ENCODE results near the gene CYTH1.

The CYTH1 gene

DNA sequence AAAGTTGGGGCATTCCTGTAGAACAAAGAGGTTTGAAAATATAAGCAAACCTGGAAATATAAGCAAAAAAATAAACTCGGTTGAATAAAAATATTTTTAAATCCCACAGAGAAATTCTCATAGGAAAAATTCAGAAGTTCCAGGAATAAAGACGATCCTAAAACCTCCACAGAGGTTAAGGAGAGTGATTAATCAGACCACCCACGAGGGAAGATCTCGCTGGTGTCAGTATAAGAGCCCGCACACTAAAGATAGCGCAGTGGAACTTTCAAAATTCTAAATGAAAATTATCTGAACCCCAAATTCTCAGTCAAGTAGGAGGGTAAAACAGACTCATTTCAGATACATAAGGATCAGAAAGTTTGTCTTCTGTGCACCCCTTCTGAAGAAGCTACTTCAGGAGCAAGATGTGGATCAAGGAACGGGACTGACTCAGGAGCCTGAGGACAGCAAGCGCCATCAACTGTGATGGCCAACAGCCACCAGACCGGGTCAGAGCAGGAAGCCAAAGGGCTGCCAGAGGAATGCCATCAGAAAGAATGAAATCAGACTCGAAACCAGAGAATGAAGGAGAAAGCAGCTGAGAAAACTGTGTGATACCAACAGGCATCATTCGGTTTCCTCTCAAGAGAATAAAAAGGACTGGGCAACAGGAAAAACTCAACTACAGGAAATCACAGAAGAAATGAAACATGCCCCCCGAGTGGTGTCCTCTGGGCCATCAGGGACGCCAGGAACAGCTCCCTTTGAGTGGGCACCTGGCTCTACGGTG, 66.9 kb downstream of the CYTH1 start:
- DNase-seq (ENCODE audit: low spot score): no peak

- DNase-seq (ENCODE audit: low spot score): no peak
These were observed 67.5 kb downstream of the CYTH1 start for GRCh38 chr17:78714534-78714933.

DNA sequence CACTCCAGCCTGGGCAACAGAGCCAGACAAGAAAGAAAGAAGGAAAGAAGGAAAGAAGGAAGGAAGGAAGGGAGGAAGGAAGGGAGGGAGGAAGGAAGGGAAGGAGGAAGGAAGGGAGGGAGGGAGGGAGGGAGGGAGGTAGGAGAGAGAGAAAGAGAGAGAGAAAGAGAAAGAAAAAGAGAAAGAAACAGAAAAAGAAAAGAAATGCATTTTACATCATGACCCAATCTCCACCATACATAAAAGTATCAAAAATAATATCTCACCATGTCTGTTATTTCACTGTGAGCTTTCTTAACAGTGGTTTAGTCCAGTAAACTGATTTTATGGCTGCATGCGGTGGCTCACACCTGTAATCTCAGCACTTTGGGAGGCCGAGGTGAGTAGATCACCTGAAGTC, 70.0 kb downstream of the CYTH1 start:
- no peak for DNase-seq (ENCODE audit: low spot score)

GRCh38 chr17:78710607-78711006, 71.5 kb downstream of the CYTH1 start:
- no peak for DNase-seq (ENCODE audit: low spot score)

DNA sequence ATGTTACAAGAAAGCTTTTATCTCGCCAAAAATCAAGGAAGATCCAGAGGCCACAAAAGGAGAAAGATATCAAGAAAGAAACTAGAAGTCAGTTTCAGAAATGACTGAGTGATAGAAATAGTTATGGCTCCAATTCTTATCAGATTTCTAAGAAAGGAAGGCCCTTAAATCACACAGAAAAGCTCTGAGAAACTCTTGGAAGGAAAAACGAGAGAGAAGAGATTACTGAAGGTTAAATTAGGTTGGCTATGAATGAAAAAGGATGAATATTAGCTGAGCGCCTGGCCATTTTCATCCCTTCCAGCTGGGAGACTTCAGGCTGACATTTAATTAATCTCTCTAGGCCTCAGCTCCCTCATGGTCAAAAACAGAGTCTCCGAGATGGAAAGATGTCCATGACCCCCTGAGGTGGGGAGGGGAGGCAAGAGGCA, 72.3 kb downstream of the CYTH1 start:
- DNase-seq (ENCODE audit: low spot score): no peak

GRCh38 chr17:78709119-78709681, 72.9 kb downstream of the CYTH1 start:
- DNase-seq (ENCODE audit: low spot score): peak; percentile 53

DNA sequence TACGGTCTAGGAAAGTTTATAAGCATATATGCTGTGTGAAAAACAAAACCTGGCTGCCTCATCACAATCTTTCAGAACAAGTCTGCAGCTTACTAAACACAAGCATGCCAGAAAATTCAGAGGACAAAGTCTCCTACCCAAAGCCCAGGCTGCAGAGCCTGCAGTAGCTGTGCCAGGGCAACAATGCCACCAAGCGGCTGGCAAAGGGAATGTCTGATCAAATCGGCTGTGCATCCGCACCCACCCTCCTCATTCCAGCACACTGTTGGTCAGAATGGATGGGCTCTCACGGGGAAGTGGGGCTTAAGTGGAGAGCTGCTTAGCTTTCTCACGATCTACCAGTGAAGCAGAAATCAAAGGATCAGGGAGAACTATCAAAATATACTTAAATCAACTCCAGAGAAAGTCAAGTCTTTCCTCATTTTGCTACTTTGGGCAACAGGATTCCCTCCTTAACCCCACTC, 73.5 kb downstream of the CYTH1 start:
- peak; percentile 84 for DNase-seq (ENCODE audit: low spot score)

- DNase-seq (ENCODE audit: low spot score): no peak
These were observed 74.2 kb downstream of the CYTH1 start for GRCh38 chr17:78707923-78708322.

DNA sequence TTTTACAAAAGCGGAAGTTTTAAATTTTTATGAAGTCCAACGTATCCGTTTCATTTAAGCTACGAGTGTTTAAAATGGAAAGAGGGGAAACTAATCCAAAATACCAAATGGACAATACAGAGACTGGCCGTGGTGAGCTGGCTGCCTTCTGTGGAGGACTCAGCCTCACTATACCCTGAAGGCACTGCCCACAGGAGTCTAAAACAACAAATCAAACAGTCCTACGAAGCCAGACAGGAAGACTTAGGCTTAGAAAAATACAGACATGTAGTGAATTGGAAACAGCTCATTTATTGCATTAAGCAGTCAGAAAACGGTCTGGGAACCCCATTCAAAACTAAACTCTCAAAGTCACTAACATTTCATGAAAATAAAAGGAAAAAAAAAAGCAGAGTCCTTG, 75.1 kb downstream of the CYTH1 start:
- DNase-seq (ENCODE audit: low spot score): no peak

- DNase-seq (ENCODE audit: low spot score): peak; percentile 69
These were observed 75.7 kb downstream of the CYTH1 start for GRCh38 chr17:78706271-78706915.

- DNase-seq (ENCODE audit: low spot score): no peak
These were observed 77.0 kb downstream of the CYTH1 start for GRCh38 chr17:78705071-78705470.

DNA sequence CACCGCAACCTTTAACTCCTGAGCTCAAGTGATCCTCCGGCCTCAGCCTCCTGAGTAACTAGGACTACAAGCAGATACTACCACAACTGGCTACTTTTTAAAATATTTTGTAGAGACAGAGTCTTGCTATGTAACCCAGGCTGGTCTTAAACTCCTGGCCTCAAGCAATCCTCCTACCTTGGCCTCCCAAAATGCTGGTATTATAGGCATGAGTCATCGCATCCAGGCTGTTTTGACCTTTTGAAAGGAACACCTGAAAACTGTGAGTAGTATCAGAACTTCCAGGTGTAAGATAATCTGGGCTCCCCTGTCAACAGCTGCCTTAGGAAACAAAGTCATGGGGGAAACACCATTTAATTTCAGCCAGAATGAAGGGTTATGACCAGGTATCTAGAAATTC, 77.5 kb downstream of the CYTH1 start:
- no peak for DNase-seq (ENCODE audit: low spot score)

DNA sequence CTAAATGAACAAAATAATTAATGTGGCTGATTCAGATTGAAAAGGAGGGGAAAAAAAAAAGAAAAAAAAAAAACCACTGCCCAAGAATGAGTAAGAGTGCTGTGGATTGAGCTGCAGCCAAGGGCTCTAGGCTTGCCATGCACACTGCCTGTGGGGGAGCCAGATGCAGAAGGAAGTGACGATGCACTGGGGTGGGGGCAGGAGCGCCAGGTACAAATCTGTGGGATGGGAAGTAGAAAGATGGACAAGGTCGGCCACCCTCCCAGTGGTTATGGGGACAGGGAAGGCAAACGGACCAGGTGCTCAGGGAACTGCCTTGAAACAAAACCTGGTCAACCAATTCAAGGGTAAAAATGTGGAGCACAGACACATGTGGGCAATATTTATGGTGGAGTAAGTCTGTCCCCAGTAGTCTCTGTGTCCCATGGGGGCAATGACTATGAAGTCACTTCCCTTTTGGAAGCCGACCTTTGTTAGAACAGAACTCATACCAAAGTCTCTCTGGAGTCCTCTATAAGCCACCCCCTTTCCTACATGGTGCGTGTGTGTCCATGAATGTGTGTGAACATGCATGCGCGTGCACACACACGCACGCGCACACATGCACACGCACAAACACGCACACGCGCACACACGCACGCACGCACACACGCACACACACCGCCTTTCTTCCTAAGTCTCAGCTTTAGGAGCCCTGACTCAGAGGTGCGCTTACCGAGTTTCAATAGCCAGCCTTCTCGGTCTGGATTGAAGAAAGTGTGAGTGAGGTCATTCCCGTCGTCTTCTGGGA, 84.3 kb downstream of the CYTH1 start:
- DNase-seq (ENCODE audit: low spot score): peak; percentile 42

- no peak for DNase-seq (ENCODE audit: low spot score)
These were observed 85.0 kb downstream of the CYTH1 start for GRCh38 chr17:78697122-78697521.

DNA sequence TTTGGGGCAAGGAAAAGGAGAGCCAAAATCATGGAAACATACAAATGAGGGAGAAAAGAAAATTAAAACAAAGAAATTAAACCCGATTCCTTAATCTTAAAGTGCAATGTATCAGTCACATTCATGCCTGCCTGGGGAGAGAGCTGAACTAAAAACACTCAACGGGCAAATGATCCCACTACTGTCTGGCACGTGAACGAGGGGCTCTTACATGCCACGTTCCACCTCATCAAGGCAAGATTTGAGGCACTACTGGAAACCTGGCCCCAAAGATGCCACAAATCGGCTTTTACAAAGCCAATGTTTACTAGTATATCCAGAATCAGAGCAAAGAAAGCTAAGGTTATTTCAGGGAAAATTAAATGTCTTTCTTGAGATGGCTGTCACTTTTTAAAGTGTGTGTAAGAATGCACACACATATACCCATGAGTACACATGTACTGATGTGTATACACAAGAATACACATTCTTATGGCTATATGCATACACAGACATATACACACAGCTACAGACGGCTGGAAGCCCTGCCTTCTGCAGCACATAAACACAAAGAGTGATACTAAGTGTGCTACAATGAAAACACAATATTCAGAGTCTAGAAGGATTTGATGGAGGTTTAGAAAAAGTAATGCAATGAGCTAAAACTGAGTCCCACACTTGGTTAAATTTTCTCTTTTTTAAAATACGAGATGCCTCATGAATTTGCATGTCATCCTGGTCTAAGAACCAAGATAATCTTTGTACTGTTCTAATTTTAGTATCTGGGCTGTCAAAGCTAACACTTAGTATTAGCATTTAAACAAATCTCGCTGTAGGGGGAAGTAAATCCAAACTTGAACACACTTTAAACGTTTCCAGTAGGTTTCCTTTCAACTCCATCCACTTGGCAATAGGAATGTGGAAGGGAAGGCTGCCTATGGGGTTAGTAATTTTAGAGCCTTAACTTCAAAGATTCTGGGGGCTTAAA, 85.8 kb downstream of the CYTH1 start:
- DNase-seq (ENCODE audit: low spot score): peak; percentile 41

DNA sequence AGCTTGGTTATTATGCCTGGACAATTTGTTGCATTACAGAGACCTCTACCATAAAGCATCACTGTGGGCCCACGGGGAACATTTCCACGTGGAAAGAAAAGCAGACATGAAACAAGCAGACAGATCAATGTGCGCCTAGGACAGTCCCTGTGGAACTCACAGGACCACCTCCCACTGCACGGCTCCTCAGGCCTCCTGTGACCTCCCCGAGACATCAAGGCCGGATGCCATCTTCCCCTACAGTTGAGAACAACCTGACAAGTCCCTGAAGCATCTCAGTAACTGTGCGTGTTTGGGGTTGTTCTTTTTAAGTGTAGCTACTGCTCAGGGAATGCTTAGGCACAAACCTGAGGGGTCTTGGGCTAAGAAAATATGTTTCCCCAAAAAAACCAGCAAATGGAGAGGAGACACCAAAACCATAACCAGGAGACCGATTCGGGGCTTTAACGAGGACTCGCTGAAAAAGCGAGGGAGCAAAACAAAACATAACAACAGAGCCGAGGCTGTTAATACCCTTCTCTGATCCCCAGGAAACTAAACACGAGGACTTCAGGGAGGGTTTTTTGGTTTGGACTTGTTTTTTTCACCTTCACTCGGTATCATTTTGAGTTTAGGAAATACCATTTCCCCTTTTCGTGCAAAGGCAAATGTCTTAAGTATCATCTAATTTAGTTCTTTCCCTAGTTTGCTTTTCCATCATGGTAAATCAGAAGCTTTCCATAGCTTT, 87.1 kb downstream of the CYTH1 start:
- DNase-seq (ENCODE audit: low spot score): peak; percentile 28

GRCh38 chr17:78693346-78694083, 88.6 kb downstream of the CYTH1 start:
- no peak for DNase-seq (ENCODE audit: low spot score)

DNA sequence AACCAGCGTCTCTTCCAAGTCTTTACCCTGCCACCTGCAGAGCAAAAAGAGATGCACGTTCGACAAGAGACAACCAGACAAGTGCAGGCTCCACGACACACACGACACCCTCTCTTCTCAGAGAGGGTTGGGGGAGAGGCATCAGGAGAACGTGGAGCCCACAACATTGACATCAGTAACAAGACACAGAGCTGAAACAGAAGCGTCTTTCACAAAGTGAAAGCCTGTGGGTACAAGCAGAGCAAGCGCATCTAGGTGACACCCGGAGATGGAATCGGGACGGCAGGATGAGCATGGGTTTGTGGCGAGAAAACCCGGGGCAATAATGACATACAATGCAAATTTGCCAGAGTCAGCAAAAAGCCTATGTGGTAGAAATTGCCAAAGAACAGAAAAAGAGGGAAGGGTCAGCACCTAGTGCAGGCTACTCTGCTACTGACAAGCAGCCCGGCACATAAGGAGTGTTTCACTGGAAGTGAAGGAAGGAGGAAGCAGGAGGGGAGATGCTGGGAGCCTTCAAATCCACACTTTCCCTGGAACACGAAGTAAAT, 89.5 kb downstream of the CYTH1 start:
- no peak for DNase-seq (ENCODE audit: low spot score)

DNA sequence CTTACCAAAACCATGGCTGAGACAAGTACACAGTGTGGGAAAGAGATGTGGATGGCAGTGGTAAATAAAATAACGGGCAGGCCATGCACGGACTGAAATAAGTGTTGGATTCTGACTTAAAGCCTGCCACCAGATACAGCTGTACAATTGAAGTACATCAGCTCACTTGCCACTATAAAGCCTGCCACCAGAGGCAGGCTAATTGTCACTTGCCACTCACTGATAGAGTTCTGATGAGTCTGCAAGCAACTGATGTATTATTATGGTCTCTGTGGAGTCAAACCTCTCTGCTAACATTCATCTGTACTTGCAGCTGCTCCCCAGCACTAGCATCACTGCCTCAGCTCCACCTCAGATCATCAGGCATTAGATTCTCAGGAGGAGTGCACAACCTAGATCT, 93.0 kb downstream of the CYTH1 start:
- no peak for DNase-seq (ENCODE audit: low spot score)

DNA sequence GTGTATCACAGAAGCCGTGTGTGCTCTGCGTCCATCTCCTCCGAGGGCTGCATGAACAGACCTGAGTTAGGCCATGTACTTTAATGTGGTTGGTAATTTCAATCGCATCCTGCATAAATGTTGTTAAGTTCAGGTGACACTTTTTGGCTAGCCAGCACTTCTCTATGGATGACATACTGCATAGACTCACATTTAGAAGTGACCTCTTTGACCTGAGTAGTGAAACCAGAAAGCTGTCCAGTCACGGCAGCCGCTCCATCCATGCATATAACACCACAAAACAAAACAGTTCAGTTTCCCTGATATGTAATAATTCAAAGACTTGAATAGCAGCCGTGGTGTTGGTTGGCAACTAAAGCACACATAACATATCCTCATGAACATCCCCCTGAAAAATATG, 94.1 kb downstream of the CYTH1 start:
- no peak for DNase-seq (ENCODE audit: low spot score)
